Erythroblast (primary cell): Measurements from ENCODE around the gene SARS2.

Source experiments
- GATA1 ChIP-seq: IDR thresholded peaks from 2 replicates; pipeline ENCODE4 v1.6.1; 2011; ENCODE audit warnings: low read depth, mild to moderate bottlenecking, control low read depth, low read length, moderate library complexity
- POLR2A ChIP-seq: IDR thresholded peaks from 2 replicates; pipeline ENCODE4 v1.6.1; 2011; ENCODE audit warnings: mild to moderate bottlenecking, low read length

DNA sequence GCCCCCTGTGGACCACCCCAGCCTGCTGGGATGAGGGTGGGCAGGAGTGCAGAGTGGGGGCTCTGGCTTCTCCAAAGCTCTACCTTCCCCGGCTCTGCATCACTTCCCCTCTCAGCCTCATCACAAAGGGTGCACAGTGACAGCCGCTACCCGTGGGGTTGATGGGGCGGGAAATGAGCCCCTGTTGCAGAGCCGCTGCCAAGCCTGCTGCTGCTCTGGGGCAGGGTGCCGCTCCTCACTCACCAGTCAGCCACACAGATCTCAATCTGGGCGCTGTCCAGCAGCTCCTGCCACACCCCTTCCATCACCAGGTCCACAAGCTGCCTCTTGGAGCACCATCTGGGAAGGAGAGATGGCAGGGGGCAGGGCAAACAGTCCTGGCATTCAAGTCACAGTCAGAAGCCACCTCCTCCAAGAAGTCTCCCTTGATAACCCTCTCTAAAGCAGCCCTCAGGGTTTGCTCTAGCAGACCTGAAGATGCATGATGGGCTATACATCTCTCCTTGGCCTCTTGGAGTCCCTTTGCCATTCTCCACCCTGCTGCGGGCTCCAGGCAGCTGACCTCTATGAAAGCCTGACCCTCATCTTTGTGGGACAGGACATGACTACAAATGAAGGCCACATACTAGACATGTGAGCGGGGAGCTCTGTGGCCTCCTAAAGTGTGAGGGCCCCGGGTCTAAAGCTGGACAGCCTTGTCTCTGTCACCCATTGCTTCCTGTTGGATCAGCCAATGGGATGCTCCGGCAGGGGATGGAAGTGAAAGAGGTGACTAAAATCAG lies 15.9 kb upstream of the SARS2 start:
- TF ChIP-seq POLR2A (no peak), GATA1 (no peak)
